A549 (cell line): ENCODE measurements around the gene TEKTIP1. TPM values are rescaled to one million over a fixed set of nuclear protein-coding genes. Genes with fewer than 3 reads are reported as not detected.

ENCODE experiments used
- ATAC-seq, 2 experiments: fragments of 200-7000 bp in 1 of 2; fragments of >200 bp in 1 of 2; cut with Nextera tagmentation in 1 of 2; cut with Tn5 transposase in 1 of 2; 3 replicates each; pipeline versions ENCODE4 v1.8.0 to v1.9.1; 2018 to 2020; ENCODE audit warnings: mild to moderate bottlenecking in 1 of 2, moderate library complexity in 1 of 2
- CTCF ChIA-PET: fragments of 300-600 bp; sonication (Branson Sonifier 250); formaldehyde crosslinking; extraction: SDS; loops from one replicate; lab custom pipeline; 2021; ENCODE audit warnings: antibody characterized with exemption, inconsistent platforms; lab: Yijun Ruan, JAX
- POLR2A ChIA-PET: fragments of 350-600 bp; formaldehyde crosslinking; extraction: SDS; loops from one replicate; lab custom pipeline; 2021; ENCODE audit warnings: antibody characterized with exemption, inconsistent platforms; lab: Yijun Ruan, JAX
- DNase-seq, 2 experiments: peaks; one replicate each; pipeline versions ENCODE4 v3.0.0 to v3.0.0-alpha.2; 2011 to 2016; ENCODE audit warnings: low read depth in 1 of 2, low spot score in 1 of 2
- FAIRE-seq: peaks from 2 replicates; lab custom pipeline; 2011; peaks lifted over from hg19 to GRCh38; lab: Jason Lieb, UNC
- H3K27ac ChIP-seq, 2 experiments: fragments of >200 bp; sonication (Bioruptor Twin); formaldehyde crosslinking; 3 replicates each; pipeline ENCODE4 v1.5.1; 2016 to 2017
- H3K4me1 ChIP-seq: fragments of >200 bp; sonication (Bioruptor Twin); formaldehyde crosslinking; 3 replicates; pipeline ENCODE4 v1.6.1; 2016
- H3K4me2 ChIP-seq: fragments of >200 bp; sonication (Bioruptor Twin); formaldehyde crosslinking; 3 replicates; pipeline ENCODE4 v1.6.1; 2016
- H3K4me3 ChIP-seq: fragments of >200 bp; sonication (Bioruptor Twin); formaldehyde crosslinking; 3 replicates; pipeline ENCODE4 v1.5.1; 2016
- H3K9me3 ChIP-seq: fragments of >200 bp; sonication (Bioruptor Twin); formaldehyde crosslinking; 3 replicates; pipeline ENCODE4 v1.6.1; 2016
- ATOH8 ChIP-seq: fragments of 250-450 bp; sonication (Bioruptor Pico); IDR thresholded peaks from 2 replicates; pipeline ENCODE4 v1.5.0; 2020; ENCODE audit warnings: low read depth, mild to moderate bottlenecking, moderate library complexity
- CHD4 ChIP-seq: fragments of 200-600 bp; sonication (generic); IDR thresholded peaks from 2 replicates; pipeline ENCODE4 v1.6.1; 2016; ENCODE audit warnings: antibody characterized with exemption, mild to moderate bottlenecking, borderline replicate concordance
- CTCF ChIP-seq: fragments of >200 bp; sonication (Bioruptor Twin); formaldehyde crosslinking; IDR thresholded peaks from 3 replicates; pipeline ENCODE4 v1.5.1; 2016
- EHF ChIP-seq: fragments of 250-450 bp; sonication (Bioruptor Pico); IDR thresholded peaks from 2 replicates; pipeline ENCODE4 v1.5.0; 2020; ENCODE audit warnings: mild to moderate bottlenecking
- EHMT2 ChIP-seq: fragments of 200-600 bp; sonication (generic); IDR thresholded peaks from 2 replicates; pipeline ENCODE4 v1.6.1; 2016; ENCODE audit warnings: antibody characterized with exemption, low read depth, mild to moderate bottlenecking, moderate library complexity
- ESRRA ChIP-seq: fragments of 150-350 bp; IDR thresholded peaks from 2 replicates; pipeline ENCODE4 v1.6.1; 2014; ENCODE audit warnings: mild to moderate bottlenecking, low read length, borderline replicate concordance
- FOSB ChIP-seq: fragments of 250-450 bp; sonication (Bioruptor Pico); IDR thresholded peaks from 2 replicates; pipeline ENCODE4 v1.5.0; 2020; ENCODE audit warnings: mild to moderate bottlenecking, moderate library complexity
- FOSL2 ChIP-seq, 2 experiments: fragments of 450-650 bp in 1 of 2; fragments of >200 bp in 1 of 2; sonication (Bioruptor Twin) in 1 of 2; formaldehyde crosslinking; IDR thresholded peaks; 2 replicates each; pipeline versions ENCODE4 v1.5.0 to v1.6.1; 2016 to 2020; ENCODE audit warnings: mild to moderate bottlenecking in 1 of 2, moderate library complexity in 1 of 2
- FOXS1 ChIP-seq: fragments of 250-450 bp; sonication (Bioruptor Pico); IDR thresholded peaks from 2 replicates; pipeline ENCODE4 v1.5.0; 2020; ENCODE audit warnings: mild to moderate bottlenecking, moderate library complexity
- HDAC2 ChIP-seq: fragments of 200-600 bp; sonication (generic); IDR thresholded peaks from 2 replicates; pipeline ENCODE4 v1.6.1; 2016
- HES2 ChIP-seq: fragments of >200 bp; sonication (Bioruptor Twin); formaldehyde crosslinking; IDR thresholded peaks from 2 replicates; pipeline ENCODE4 v1.6.1; 2016
- HEYL ChIP-seq: fragments of 250-450 bp; sonication (Bioruptor Pico); IDR thresholded peaks from 2 replicates; pipeline ENCODE4 v1.8.0; 2021; ENCODE audit warnings: mild to moderate bottlenecking, moderate library complexity
- MAFK ChIP-seq: fragments of 450-650 bp; IDR thresholded peaks from 2 replicates; pipeline ENCODE4 v1.6.1; 2014; ENCODE audit not compliant: partially characterized antibody
- MAX ChIP-seq: IDR thresholded peaks from 2 replicates; pipeline ENCODE4 v1.6.1; 2012
- MAZ ChIP-seq: fragments of 150-350 bp; IDR thresholded peaks from 2 replicates; pipeline ENCODE4 v1.6.1; 2014; ENCODE audit warnings: antibody characterized with exemption, low read depth, low read length, borderline replicate concordance
- PBX3 ChIP-seq: IDR thresholded peaks from 2 replicates; pipeline ENCODE4 v1.6.1; 2012
- PHF8 ChIP-seq: fragments of 200-600 bp; sonication (generic); IDR thresholded peaks from 2 replicates; pipeline ENCODE4 v1.6.1; 2016; ENCODE audit warnings: low read depth, mild to moderate bottlenecking, antibody characterized with exemption, moderate library complexity, borderline replicate concordance
- POLR2A ChIP-seq: IDR thresholded peaks from 2 replicates; pipeline ENCODE4 v1.6.1; 2012; ENCODE audit warnings: mild to moderate bottlenecking, low read length
- RAD21 ChIP-seq, 2 experiments: fragments of >200 bp in 1 of 2; sonication (Bioruptor Twin) in 1 of 2; formaldehyde crosslinking in 1 of 2; IDR thresholded peaks in 1 of 2; conservative IDR thresholded peaks in 1 of 2; 2 replicates in 1 of 2; 3 replicates in 1 of 2; pipeline ENCODE4 v1.6.1; 2012 to 2018; ENCODE audit warnings: inconsistent platforms in 1 of 2
- REST ChIP-seq: fragments of 200-600 bp; sonication (generic); IDR thresholded peaks from 2 replicates; pipeline ENCODE4 v1.6.1; 2016; ENCODE audit warnings: antibody characterized with exemption, mild to moderate bottlenecking, moderate library complexity
- SMC3 ChIP-seq: fragments of >200 bp; sonication (Bioruptor Twin); formaldehyde crosslinking; IDR thresholded peaks from 3 replicates; pipeline ENCODE4 v1.6.1; 2018; ENCODE audit warnings: inconsistent platforms
- SREBF2 ChIP-seq: fragments of 450-650 bp; IDR thresholded peaks from 2 replicates; pipeline ENCODE4 v1.6.1; 2014; ENCODE audit warnings: mild to moderate bottlenecking, moderate library complexity
- TFCP2L1 ChIP-seq: fragments of 250-450 bp; sonication (Bioruptor Pico); IDR thresholded peaks from 2 replicates; pipeline ENCODE4 v1.5.0; 2021; ENCODE audit warnings: mild to moderate bottlenecking
- TP53 ChIP-seq: fragments of 250-450 bp; sonication (Bioruptor Pico); IDR thresholded peaks from 2 replicates; pipeline ENCODE4 v1.5.0; 2021; ENCODE audit warnings: mild to moderate bottlenecking, moderate library complexity
- ZNF302 ChIP-seq: fragments of 250-450 bp; sonication (Bioruptor Pico); IDR thresholded peaks from 2 replicates; pipeline ENCODE4 v1.9.0; 2021; ENCODE audit warnings: inconsistent platforms, mild to moderate bottlenecking, moderate library complexity
- ZSCAN20 ChIP-seq: fragments of 250-450 bp; sonication (Bioruptor Pico); IDR thresholded peaks from 2 replicates; pipeline ENCODE4 v1.8.0; 2022; ENCODE audit warnings: mild to moderate bottlenecking, moderate library complexity
- WGBS: methylation state at CpG from one replicate; pipeline ENCODE4 v1.1.6; 2017; ENCODE audit errors: missing lambda C conversion rate; 5-methylcytosine and 5-hydroxymethylcytosine counted together
- polyA plus RNA-seq, 4 experiments: library from polyadenylated mRNA; depleted of rRNA in 3 of 4; stranded (reverse); fragments of >200 nt; fragmentation: RNase III in 1 of 4; extraction: RNeasy Plus Mini Kit Qiagen cat#74134 plus additional on column Dnase treatment in 1 of 4; gene quantifications; 2 replicates in 3 of 4; 3 replicates in 1 of 4; pipeline ENCODE4 v1.2.3, GENCODE V29; 2011 to 2017

The TEKTIP1 gene
- polyA plus RNA-seq, 2 of the 4 experiments (the other 2 are of a cell fraction): not detected

GRCh38 chr19:3589949-3590348 lies 51.0 kb downstream of the TEKTIP1 start:
- Histone ChIP-seq H3K4me3 (no peak overlapping the region), H3K4me2 (no peak overlapping the region), H3K27ac (no peak overlapping the region)
- FAIRE-seq (no peak), DNase-seq (no peak)
- CTCF ChIA-PET: interaction anchor here (1.8 kb wide), 1 partner anchor 11 kb away, joined by 4 read pairs; no protein-coding TSS in a partner anchor
- TF ChIP-seq MAZ (no peak), TP53 (CRISPR knock-in tag) (no peak), TFCP2L1 (CRISPR knock-in tag) (no peak), SMC3 (no peak), PHF8 (no peak), ZNF302 (CRISPR knock-in tag) (no peak), EHMT2 (no peak), EHF (no peak), ZSCAN20 (CRISPR knock-in tag) (no peak)
- TF ChIP-seq, all 56 proteins: peak for 0
- POLR2A ChIA-PET: no interaction called here
- H3K9me3 ChIP-seq: peaks cover 8% of the 10 kb centered on the region; the same call in 2 of the 3 replicates
- peaks cover 11% of the 10 kb centered on the region; the same call in 1 of the 3 replicates for H3K4me1 ChIP-seq
- no peak for ATAC-seq
- WGBS: 84% methylated on average over 18 of the region's 22 CpGs

GRCh38 chr19:3590991-3591659 lies 52.2 kb downstream of the TEKTIP1 start:
- CTCF ChIA-PET: interaction anchor here (0.5 to 1.8 kb wide), 8 partner anchors 9 to 380 kb away, joined by 3 to 4 read pairs (median 4); no protein-coding TSS in a partner anchor
- POLR2A ChIA-PET: no interaction called here
- no peak for ATAC-seq
- TF ChIP-seq ESRRA (no peak), FOSL2 (IDR thresholded peaks at IDR 0.05) (no peak), FOSL2 (CRISPR knock-in tag; IDR thresholded peaks at IDR 0.05) (no peak), FOXS1 (CRISPR knock-in tag) (no peak), PBX3 (no peak), ZNF302 (CRISPR knock-in tag) (no peak), FOSB (CRISPR knock-in tag) (no peak), TP53 (CRISPR knock-in tag) (no peak), HEYL (no peak), POLR2A (no peak), ATOH8 (no peak), SREBF2 (no peak), CHD4 (no peak), HDAC2 (no peak), MAX (no peak), RAD21 (conservative IDR thresholded peaks at IDR 0.05 in 1 of 2, IDR thresholded peaks at IDR 0.05 in 1 of 2) (no peak), REST (no peak), PHF8 (no peak), HES2 (no peak), MAFK (no peak), CTCF (no peak)
- TF ChIP-seq, all 56 proteins: peak for 0
- Histone ChIP-seq H3K4me1 (peaks cover 7% of the 10 kb centered on the region; the same call in 1 of the 3 replicates), H3K9me3 (peaks cover 8% of the 10 kb centered on the region; the same call in 2 of the 3 replicates), H3K27ac (no peak overlapping the region), H3K4me3 (no peak overlapping the region), H3K4me2 (no peak overlapping the region)
- FAIRE-seq: no peak
- no peak for DNase-seq
- 28% methylated on average over 4 of the region's 8 CpGs for WGBS
